HG03025 (cell line): Measurements from ENCODE around the gene CDAN1.
A peak's percentile ranks its signal among the peaks of the same experiment; 100 is the strongest.
"Not testable (repeated sequence)": the region's sequence is repeated elsewhere in the genome, so short reads cannot be mapped to it uniquely, and the experiment has no call there.

Experiments
- ATAC-seq: cut with Tn5 transposase; IDR thresholded peaks from one replicate; pipeline ENCODE4 v1.9.1; 2021; ENCODE audit warnings: mild to moderate bottlenecking, moderate library complexity; ENCODE audit not compliant: unreplicated experiment, low FRiP score

CDAN1 gene

GRCh38 chr15:42736793-42737528, at the start of gene CDAN1:
Gene CDAN1 (minus strand): TSS chr15:42737128. CDS start chr15:42737102, 26 bp downstream.
- peak; percentile 70 for ATAC-seq

GRCh38 chr15:42785569-42785968, 48.6 kb upstream of the CDAN1 start:
- no peak for ATAC-seq

GRCh38 chr15:42784705-42785104, 47.8 kb upstream of the CDAN1 start:
- no peak for ATAC-seq

DNA sequence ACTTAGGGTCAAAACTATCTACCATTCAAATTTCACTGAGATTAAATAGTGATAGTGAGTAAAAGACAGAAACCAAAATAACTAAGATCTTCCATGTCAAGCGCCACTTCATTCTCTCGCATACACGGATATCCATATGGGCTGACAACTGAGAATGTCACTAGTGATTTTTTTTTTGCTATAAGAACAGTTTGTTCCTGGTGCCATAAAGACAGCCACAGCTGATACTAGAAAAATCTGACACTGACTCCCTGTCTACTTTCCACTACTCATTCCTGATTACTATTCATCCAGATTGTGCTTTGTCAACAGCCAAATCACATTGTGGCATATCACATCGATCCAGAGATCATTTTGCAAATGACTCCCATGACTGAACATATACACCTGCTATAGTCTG, 45.8 kb upstream of the CDAN1 start:
- ATAC-seq: no peak

DNA sequence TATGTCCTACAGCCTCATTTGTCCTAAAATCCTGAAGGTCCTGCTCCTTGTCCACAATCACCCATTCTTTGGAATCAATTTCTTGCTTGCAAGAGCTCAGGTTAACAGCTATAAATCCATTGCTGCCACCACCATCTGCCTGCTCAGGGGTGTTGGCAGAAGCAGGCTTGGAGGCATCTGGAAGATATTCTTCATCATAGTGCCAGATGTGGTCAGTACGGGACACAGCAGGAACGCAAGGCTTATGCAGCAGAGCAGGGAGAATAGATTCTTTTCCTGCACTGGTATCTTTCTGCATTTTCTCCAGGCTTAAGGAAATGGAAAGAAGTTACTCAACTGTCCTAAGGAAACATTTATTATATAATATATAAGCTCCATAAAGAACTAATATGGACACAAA, 38.5 kb upstream of the CDAN1 start:
- ATAC-seq: no peak

GRCh38 chr15:42772901-42773300, 36.0 kb upstream of the CDAN1 start:
- no peak for ATAC-seq

DNA sequence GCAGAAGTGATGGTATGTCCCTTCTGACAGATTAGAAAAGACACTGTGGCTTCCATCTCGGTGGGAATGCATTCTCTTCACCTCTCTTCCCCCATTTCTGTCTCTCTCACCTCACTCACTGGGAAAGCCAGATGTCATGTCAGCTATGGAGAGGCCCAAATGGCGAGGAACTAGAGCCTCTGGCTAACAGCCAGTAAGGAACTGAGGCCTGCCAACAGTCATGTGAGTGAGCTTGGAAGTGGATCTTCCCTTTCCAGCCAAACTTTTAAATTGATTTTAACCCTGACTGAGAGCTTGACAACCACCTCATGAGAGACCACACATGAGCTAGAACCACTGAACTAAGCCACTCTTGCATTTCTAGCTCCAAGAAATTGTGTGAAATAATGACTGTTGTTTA, 35.2 kb upstream of the CDAN1 start:
- ATAC-seq: no peak

GRCh38 chr15:42766109-42766508, 29.2 kb upstream of the CDAN1 start:
- ATAC-seq: not testable (repeated sequence)

GRCh38 chr15:42764154-42764731, 27.3 kb upstream of the CDAN1 start:
- not testable (repeated sequence) for ATAC-seq

DNA sequence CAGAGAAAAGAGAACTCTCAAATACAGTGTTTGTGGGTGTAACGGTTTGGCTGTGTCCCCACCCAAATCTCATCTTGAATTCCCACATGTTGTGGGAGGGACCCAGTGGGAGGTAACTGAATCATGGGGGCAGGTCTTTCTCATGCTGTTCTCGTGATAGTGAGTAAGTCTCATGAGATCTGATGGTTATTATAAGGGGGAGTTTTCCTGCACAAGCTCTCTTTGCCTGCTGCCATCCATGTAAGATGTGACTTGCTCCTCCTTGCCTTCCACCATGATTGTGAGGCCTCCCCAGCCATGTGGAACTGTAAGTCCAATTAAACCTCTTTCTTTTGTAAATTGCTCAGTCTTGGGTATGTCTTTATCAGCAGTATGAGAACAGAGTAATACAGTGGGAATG, 24.9 kb upstream of the CDAN1 start:
- ATAC-seq: not testable (repeated sequence)

- no peak for ATAC-seq
Observed at GRCh38 chr15:42760759-42761158, 23.8 kb upstream of the CDAN1 start.

DNA sequence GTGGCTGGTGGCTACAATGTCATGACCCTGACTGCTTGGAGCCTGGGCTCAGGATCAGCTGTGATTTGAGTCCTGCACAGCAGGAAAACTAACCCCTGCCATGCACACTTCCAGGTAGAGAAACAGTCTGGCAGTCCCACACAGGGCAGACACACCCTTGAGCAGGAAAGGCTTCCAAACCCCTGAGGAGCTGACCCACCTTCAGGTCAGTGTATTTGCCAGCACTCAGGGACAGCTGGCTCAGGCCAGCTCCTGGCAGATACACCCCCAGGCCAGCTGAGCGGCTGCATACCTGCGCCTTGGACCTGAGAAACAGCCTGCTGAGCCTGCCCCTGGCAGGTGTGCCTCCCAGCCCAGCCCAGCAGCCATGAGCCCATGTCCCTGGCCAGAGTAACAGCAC, 22.2 kb upstream of the CDAN1 start:
- no peak for ATAC-seq

DNA sequence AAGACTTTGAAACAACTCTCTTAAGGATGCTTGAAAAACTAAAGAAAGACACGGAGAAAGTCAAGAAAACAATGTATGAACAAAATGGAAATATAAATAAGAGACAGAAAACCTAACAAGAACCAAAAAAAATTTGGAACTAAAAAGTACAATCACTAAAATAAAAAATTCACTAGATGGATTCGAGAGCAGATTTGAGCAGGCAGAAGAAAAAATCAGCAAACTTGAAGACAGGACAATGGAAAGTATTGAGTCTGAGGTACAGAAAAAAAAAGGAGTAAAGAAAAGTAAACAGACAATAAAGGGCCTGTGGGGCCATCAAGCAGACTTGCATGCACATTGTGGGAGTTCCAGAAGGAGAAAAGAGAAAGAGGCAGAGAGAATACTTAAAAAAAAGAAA, 13.4 kb upstream of the CDAN1 start:
- ATAC-seq: no peak

GRCh38 chr15:42749266-42749665, 12.3 kb upstream of the CDAN1 start:
- ATAC-seq: no peak

DNA sequence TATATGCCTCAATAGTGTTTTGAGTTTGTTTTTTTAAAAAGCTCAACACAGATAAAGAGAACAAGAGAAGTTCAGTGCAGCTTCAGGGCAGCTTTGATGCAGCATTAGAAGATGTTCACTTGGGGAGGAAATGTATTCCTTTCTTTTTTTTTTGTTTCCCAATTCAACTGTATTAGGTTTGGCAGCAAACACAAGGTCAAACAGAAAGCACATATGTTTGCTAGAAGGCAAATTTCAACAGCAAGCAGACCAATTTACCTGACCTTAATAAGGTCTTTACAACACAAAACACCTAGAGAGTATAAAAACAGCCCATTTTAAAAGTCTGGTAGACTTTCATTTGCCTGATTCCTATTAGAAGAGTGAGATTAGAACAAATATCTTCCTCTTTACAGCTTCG, 7.3 kb upstream of the CDAN1 start:
- ATAC-seq: no peak

DNA sequence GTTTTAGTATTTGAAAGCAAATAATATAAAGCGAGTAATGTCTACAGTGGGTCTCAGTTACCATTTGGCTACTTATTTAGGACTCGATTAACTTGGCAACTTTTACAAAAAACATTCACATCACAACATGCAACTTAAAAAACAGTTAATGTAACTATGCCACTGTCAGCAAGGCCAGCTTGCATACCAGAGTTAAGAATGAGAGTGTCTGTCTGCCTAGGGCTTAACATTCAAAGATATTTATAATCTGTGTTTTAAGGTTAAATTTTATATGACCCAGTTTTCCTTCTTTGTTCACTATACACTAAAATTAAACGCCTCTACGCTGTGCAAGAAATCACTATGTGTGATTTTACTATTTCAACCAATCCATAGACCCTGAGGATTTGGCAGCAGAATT, 5.2 kb upstream of the CDAN1 start:
- no peak for ATAC-seq

DNA sequence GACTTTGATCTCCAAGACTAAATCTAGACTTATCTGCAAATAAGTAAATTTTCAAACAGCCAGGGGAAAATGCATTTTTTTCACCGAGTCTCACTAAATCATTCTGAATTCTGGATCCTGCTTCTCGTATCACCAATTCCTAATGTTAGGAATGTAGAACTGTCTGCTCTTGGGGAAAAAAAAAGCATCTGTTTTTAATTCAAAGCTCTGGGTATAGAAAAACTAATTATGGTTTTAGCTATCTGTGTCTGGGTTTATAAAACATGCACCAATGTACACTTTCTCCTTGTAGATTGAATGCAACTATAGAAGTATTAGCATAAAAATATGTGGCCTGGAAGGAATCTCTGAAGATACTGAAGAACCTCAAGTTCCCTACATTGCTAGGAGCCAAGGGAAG, 4.8 kb upstream of the CDAN1 start:
- ATAC-seq: no peak

DNA sequence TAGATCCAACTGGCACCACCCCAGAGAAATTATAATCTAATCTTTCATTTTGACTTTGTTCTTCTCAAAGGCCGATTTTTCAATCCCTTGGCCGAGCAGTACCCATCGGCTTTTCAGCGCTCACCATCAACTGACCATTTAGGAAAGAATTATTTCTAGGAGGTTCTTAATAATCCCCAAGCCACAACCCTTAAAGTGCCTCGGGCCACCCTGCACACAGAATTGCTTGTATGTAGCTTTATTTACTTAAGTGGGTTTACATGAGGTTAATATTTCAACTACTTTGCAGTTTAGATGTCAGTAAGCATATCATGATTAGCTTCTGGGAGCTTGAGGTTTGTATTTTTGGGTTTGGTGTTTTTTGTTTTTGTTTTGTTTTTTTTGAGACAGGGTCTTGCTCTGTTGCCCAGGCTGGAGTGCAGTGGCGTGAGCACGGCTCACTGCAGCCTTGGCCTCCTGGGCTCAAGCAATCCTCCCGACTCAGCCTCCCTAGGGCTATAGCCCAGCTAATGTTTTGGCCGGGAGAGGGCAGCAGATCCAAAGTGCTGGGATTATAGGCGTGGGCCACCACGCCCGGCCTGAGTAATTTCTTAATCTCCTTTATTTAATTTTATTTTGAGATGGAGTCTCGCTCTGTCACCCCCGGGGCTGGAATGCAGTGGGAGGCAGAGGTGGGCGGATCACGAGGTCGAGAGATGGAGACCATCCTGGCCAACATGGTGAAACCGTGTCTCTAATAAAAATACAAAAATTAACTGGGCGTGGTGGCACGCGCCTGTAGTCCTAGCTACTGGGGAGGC, 801 bp upstream of the CDAN1 start:
- no peak for ATAC-seq

DNA sequence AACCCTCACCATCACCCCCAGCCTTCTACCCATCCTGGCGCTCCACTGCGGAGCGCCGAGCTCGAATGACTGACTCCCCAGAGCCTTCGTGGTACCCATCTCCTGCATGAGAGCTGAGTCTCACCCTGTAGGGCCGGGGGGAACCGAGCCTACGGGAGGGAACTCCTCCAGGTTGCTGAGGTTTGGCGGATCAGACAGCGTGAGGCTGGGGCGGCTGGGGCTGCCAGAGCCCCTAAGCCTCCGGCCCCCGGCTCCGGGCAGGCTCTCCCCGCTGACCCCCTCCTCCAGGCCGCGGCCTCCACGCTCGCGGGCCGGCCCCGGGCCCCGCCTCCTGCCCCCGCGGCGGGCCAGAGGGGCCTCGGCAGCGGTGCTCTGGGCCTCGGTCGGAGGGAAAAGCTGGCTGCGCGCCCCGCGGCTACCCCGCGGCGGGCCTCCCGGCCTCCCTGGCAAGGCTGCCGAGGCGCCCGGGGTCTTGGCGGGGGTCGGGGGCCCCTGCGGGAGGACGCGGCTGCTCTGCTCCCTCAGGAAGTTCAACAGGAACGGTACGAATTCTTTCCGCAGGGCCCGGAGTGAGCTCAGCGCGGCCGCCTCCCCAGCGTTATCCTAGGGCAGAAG, 643 bp downstream of the CDAN1 start:
- ATAC-seq: no peak

GRCh38 chr15:42735382-42736165, 1.4 kb downstream of the CDAN1 start:
- ATAC-seq: no peak
